Gastroesophageal sphincter (tissue), 3 donors: ENCODE measurements around the gene IGFBP6.

Source experiments
- POLR2A ChIP-seq, 2 donors: fragments of 450-650 bp; IDR thresholded peaks; one replicate each; pipeline ENCODE4 v1.6.1; 2017; ENCODE audit warnings: antibody characterized with exemption in 2 of 2, mild to moderate bottlenecking in 2 of 2, moderate library complexity in 1 of 2
- TF ChIP-seq, protein P1 (sequence below), 4 experiments: fragments of 200-600 bp in 2 of 4; fragments of 450-650 bp in 2 of 4; sonication (generic) in 1 of 4; IDR thresholded peaks; one replicate each; pipeline ENCODE4 v1.5.1; 2017 to 2019; ENCODE audit warnings: antibody characterized with exemption in 4 of 4, mild to moderate bottlenecking in 2 of 4, moderate library complexity in 2 of 4

DNA sequence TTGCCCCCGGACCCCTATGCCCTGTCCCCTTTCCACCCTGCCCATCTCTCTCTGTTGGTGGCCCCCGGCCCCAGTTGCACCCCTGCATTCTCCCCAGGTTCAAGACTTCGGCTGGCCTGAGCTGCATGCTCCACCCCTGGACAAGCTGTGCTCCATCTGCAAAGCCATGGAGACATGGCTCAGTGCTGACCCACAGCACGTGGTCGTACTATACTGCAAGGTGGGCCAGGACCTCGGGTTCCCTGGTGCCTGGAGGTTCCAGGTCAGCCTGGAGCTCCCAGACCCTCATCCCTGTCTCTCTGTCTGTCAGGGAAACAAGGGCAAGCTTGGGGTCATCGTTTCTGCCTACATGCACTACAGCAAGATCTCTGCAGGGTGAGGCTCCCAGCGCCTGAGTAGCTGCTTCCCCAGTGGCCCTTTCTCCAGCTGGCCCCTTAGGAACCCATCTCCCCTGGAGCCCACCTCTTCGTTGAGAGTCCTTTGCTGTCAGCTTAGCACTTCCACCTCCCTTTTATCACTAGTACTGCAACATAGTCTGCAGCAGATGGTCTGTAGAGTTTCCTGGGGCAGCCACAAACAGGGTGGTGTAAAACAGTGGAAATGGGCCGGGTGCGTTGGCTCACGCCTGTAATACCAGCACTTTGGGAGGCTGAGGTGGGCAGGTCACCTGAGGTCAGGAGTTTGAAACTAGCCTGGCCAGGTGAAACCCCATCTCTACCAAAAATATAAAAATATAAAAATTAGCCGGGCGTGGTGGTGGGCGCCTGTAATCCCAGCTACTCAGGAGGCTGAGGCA is 41.8 kb upstream of the IGFBP6 start:
- no peak for TF ChIP-seq POLR2A (IDR thresholded peaks at IDR 0.05)
- TF ChIP-seq, protein P1, sequence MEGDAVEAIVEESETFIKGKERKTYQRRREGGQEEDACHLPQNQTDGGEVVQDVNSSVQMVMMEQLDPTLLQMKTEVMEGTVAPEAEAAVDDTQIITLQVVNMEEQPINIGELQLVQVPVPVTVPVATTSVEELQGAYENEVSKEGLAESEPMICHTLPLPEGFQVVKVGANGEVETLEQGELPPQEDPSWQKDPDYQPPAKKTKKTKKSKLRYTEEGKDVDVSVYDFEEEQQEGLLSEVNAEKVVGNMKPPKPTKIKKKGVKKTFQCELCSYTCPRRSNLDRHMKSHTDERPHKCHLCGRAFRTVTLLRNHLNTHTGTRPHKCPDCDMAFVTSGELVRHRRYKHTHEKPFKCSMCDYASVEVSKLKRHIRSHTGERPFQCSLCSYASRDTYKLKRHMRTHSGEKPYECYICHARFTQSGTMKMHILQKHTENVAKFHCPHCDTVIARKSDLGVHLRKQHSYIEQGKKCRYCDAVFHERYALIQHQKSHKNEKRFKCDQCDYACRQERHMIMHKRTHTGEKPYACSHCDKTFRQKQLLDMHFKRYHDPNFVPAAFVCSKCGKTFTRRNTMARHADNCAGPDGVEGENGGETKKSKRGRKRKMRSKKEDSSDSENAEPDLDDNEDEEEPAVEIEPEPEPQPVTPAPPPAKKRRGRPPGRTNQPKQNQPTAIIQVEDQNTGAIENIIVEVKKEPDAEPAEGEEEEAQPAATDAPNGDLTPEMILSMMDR (IDR thresholded peaks at IDR 0.05), result no peak
